Measurements from ENCODE around the gene BPHL.
"Not testable (repeated sequence)": the region's sequence is repeated elsewhere in the genome, so short reads cannot be mapped to it uniquely, and the experiment has no call there.

The BPHL gene

GRCh38 chr6:3118353-3119039 lies at the start of gene BPHL:
TSS of gene BPHL (plus strand) at chr6:3118711. CDS start at chr6:3118741, 30 bp downstream.
- peak; percentile 98 to 99 (median 98) for DNase-seq

DNA sequence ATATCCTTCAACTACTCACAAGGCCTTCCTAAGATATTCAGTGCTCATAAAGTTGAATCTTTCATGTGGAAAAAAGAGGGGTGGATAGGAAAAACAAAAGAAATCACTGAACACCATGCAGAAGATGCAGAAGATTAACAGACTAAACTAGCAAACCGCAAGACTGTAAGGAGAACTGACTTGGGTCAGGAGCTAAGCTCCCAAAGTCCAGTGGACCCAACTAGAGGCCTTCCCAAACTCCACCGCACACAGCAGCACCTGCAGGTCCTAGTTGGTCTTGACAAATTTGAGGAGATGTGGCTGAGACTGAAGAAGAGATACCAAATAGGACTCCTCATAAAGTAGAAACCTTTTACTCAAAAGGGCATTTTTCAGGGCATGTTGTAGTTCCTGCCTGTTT lies 46.9 kb upstream of the BPHL start:
- no peak for DNase-seq

DNA sequence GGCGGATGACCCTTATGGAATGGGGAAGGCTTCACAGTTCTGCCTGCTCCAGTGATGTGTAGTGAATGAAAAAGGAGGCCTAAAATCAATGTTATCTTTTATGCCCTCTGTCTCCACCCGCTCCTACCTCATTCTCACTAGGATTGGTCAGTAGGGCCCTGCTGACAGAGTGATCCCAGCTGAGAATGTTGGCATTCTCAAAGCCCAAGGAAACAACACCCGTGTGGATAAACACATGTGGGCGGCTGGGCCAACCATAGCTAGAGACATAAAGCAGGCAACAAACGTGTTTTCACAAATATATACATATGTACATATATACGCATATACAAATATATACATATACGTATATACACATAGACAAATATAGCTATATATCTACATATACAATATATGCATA lies 45.7 kb upstream of the BPHL start:
- no peak for DNase-seq

DNA sequence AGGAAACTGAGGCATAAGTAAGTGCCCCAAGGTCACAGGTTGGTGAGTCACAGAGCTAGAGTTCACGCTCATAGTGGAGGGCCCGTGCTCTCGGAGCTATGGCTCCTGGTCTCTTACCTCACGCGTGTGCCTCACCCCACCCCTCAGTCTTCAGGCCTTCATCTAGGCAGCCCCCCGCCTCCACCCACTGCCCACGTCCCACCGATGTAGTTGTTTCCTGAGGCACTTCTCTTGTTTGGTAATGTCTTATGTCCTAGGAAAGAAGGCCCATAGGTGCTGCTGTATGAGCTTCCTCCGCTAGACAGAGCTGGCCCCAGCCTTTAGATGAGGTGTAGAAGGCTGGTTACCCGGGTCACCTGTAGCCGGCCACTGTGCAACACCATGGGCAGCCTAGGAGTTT lies 45.1 kb upstream of the BPHL start:
- no peak for DNase-seq

GRCh38 chr6:3075772-3076113 lies 42.8 kb upstream of the BPHL start:
- DNase-seq, result no peak

- no peak for DNase-seq
Measured at GRCh38 chr6:3076320-3076719, 42.2 kb upstream of the BPHL start.

DNA sequence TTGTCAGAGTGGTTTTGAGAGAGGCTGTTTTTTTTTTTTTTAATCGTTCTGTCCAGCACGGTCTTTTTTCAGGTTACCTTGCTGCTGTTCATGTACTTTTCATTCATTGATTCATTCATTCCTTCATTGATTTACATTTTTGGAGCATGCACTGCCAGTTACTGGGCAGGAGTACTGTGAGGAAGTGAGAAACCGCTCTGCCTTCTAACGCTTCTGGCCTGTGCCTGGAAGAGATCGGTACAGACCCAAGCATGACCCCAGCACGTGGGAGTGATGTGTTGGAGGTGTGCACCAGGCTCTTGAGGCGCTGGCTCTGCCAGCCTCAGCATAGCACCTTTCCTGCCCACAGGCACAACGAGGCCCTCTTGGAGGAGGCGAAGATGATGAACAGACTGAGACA lies 41.1 kb upstream of the BPHL start:
- no peak for DNase-seq

- not testable (repeated sequence) for DNase-seq
Measured at GRCh38 chr6:3078952-3079351, 39.6 kb upstream of the BPHL start.

- no peak for DNase-seq
Measured at GRCh38 chr6:3079682-3080081, 38.8 kb upstream of the BPHL start.

DNA sequence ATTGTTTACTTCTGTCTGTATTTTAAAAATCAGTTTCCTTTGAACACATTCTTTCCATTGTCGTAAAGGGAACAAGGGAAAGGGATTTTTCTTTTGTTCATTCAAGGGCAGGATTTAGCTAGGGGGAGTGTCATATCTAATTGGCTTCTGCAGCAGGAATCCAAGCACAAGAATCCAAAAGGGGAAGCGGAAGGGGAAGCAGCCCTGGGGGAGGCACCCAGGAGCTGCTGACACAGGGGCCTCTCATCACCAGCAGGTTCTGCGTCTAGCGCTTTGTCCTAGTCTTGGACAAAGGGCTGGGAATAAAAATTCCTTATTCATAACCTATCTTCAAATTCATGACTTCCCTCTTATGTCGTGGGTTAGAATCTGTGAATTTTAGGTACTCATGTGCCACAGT lies 36.6 kb upstream of the BPHL start:
- DNase-seq, result no peak

DNA sequence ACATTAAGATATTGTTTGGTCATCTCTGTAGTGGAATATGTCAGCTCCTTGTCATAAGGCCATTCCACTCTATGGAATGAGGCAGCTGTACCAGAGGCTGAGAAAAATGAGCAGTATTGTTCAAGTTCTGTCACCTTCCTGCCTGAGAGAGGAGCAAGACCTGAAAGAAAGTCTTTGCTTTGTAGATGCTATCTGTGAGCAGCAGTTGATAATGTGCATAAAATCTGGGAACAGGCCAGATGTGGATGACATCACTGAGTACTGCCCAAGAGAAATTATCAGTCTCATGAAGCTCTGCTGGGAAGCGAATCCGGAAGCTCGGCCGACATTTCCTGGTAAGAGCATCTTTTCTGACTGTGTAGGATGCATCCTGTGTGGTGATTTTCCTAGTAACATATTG lies 33.4 kb upstream of the BPHL start:
- DNase-seq, result no peak

DNA sequence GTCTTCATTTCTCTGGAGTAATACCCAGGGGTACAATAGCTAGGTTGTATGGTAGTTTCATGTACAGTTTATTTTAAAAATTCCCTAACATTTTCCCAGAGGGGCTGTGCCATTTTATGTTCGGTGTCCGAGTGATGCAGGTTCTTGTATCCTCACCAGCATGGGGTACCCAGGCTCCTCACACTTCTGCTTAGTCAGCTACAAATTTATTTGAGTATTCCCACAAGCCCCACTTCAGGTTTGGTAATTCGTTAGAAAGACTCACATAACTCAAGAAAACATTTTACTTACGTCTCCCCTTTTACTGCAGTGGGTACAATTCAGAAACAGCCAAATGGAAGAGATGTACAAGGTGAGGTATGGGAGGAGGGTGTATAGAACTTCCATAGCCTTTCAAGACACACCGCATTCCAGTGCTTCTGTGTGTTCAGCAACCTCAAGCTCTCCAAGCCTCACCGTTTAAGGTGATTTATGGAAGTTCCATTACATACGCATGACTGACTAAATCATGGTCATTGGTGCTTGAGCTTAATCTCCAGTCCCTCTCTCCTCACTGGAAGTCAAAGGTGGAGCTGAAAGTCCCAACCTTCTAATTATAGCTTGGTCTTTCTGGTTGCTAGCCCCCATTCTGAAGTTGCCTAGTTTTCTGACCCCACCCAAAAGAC lies 32.1 kb upstream of the BPHL start:
- DNase-seq, result no peak

GRCh38 chr6:3088446-3088845 lies 30.1 kb upstream of the BPHL start:
- no peak for DNase-seq

- DNase-seq, result no peak
Measured at GRCh38 chr6:3088968-3089367, 29.5 kb upstream of the BPHL start.

GRCh38 chr6:3090013-3090412 lies 28.5 kb upstream of the BPHL start:
- DNase-seq, result no peak

DNA sequence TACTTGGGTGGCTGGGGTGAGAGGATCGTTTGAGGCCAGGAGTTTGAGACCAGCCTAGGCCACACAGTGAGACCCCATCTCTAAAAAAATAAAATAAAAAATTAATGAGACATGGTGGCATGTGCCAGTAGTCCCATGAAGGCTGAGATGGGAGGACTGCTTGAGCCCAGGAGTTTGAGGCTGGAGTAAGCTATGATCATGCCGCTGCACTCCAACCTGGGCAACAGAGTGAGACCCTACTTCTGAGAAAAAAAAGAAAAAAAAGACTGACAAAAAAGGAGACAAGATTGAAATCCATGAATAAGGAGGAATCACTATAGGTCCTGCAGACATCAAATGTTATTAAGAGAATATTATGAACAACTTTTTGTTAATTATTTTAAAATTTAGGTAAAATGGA lies 23.7 kb upstream of the BPHL start:
- no peak for DNase-seq

DNA sequence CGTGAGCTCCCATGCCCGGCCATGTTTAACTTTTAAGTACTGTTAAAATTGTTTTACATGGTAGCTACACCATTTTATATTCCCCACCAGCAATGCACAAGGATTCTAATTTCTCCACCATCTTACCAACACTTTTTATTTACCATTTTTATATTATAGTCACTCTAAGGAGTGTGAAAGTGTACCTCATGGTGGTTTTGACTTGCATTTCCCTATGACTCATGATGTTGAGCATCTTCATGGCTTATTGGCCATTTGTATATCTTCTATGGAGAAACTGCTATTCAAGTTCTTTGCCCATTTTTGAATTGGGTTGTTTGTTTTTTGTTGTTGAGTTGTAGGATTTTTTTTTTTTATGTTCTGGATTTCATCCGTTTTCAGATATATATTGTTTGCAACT lies 15.6 kb upstream of the BPHL start:
- no peak for DNase-seq

DNA sequence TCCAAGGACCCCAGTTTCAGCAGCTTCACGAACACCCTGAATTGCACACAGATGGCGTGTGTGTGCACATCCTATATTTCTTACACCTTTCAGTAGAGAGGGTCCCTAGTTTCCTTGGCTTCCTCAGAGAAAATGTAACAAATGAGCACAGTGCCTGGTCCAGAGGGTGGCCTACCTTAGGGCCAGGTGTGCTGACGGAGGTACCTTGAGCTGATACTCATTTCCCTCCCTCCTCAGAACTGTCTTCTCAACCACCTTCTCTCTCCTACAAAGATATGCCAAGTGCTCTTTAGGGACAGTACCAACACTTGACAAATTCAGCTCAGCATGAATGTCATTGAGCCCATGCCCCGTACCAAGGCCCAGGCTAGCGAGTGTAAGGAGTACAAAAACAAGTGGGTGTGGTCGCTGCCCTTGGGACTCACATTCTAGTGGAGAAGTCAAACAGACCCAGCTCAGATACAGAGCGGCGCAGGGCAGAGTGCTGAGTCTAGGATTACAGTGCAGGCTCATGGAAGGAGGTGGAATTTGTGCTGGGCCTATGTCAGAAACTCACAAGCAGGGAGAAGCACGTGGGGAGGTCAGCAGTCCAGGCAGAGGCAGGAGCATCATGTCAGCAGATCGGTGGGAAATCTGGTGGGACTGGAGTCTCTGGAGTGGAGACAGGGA lies 9.6 kb upstream of the BPHL start:
- no peak for DNase-seq

DNA sequence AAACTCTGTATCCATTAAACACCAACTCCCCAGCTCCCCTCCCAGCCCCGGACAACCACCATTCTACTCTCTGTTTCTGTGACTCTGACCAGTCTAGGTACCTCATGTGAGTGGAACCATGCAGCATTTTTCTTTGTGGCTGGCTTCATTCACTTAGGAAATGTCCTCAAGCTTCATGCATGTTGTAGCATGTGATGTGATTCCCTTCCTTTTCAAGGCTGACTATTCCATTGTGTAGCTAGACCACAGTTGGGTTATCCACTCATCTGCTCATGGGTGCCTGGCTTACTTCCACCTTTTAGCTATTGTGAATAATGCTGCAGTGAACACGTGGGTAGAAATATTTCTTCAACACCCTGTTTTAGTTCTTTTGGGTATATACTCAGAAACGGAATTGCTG lies 8.8 kb upstream of the BPHL start:
- DNase-seq, result no peak

DNA sequence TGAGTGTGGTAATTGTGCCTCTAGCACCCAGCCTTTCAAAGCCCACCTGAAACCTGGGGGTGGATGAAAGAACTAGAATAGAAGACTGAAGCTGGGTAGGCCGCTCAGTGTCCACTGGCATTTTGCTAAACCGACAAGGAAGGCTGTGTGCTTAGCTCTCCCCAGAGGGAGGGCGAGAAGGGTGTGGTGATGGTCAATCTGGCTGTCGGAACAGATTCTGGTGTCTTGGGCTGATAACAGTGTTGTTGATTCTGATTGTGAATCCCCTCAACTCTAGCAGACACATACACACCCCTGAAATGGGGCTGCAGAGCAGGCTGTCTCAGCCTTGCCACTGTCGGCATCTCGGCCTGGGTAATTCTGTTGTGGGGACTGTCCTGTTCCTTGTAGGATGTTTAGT lies 4.1 kb upstream of the BPHL start:
- no peak for DNase-seq

GRCh38 chr6:3117912-3118352 lies 579 bp upstream of the BPHL start:
- DNase-seq, result no peak

DNA sequence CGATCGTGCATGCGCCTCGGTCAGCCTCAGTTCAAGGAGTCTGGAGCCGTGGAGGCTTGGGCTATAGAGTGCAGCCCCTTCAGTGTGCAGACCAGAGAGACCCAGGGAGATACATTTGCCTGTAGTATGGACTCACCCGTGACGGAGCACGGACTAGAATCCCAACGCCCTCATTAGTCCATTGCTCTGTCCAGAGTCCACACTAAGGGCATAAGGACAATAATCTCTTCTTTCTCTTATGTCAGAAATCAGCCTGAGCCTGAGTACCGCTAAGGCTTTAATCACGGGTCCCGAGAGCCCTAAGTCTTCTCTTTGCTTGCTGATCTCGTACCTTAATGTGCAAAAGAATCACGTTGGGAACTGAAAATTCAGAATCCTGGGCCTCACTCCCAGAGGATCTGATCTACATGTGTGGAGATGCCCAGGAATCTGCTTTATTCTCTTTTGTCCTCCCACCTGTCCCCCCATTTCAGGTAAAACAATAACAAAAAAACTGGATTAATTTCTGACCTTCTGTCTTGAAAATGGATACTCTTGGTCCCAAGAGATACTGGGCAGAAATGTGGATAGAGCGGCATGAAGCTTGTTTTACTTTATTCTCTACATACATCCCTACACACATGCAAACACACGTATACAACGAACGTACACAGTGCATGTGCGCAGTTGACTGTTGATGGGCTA lies 671 bp downstream of the BPHL start:
- no peak for DNase-seq

DNA sequence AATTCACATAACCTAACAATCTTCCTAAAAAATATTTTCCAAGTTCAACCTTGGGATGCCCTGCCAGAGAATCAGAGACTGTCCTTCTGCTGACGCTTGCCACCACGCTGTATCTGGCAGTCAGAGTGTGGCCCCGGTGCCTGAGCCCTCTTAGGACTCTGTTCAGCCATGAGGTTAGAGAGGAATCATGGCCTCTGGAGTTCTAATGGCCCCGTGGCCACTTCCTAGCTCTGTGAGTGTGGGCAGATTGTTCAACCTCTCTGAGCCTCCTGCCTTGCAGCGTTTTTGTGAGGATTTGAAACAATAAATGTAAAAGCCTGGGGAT lies 2.2 kb downstream of the BPHL start:
- DNase-seq, result no peak

DNA sequence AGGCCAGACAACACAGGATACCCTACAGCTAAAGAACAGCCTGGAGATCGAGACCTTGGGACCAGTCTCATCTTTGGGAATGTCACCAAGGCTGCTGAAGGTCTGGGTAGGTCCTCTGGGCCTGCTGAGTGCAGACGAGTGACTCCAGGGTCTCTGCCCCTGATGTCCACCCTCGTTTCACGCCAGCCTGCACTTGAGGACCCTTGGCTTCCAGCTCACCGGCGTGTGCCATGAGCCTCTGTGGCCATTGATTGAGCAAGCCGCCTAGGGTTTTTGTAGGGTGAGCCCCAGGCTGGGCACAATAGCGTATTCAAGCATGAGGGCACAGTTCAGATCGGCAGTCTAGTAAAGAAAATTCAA lies 4.3 kb downstream of the BPHL start:
- DNase-seq, result no peak

Measured in activated CD4-positive, CD25-positive, alpha-beta regulatory T cell (primary cell).